ENCODE measurements around the gene ZNF3. TPM values are rescaled to one million over a fixed set of nuclear protein-coding genes. Genes with fewer than 3 reads are reported as not detected.

Gene ZNF3
- total and polyA plus RNA-seq, 9 of the 15 experiments (the other 6 are each of a cell fraction or from before 2014, with no cell fraction given) = 30.0 to 64.9 (median 51.5) TPM

GRCh38 chr7:100074841-100075240 lies 6.7 kb downstream of the ZNF3 start:
- Histone ChIP-seq H3K27ac (ENCODE audit: extremely low read depth, low read depth, low read length) (no peak overlapping the region), H3K9ac (ENCODE audit: insufficient read depth in 1 of 2, low read depth in 2 of 2, low read length in 2 of 2) (no peak overlapping the region), H3K4me2 (ENCODE audit: insufficient read depth, low read length) (no peak overlapping the region), H3K27me3 (ENCODE audit: control insufficient read depth in 2 of 2, insufficient read depth in 2 of 2, low read length in 2 of 2) (no peaks in the 10 kb centered on the region), H3K4me3 (no peak overlapping the region), H3K79me2 (ENCODE audit: control insufficient read depth, insufficient read depth, low read length) (peaks cover 32% of the 10 kb centered on the region), H3K9me1 (ENCODE audit: control insufficient read depth, insufficient read depth, low read length) (peaks cover 4% of the 10 kb centered on the region), H3K9me3 (replicated peaks; ENCODE audit: control insufficient read depth, insufficient read depth, low read depth, low read length) (peaks cover 55% of the 10 kb centered on the region), H3K36me3 (ENCODE audit: control insufficient read depth, insufficient read depth, low read length) (peaks cover 98% of the 10 kb centered on the region), H4K20me1 (replicated peaks; ENCODE audit: control insufficient read depth, insufficient read depth, low read length) (no peaks in the 10 kb centered on the region), H2AFZ (ENCODE audit: low read depth, low read length) (no peak overlapping the region), H3K4me1 (replicated peaks in 1 of 2; ENCODE audit: control insufficient read depth in 2 of 2, insufficient read depth in 2 of 2, low read length in 2 of 2) (peaks cover 0 to 2% of the 10 kb centered on the region in 2 experiments; a peak in 2 of 5 replicates)
- BruUV-seq (replicated peaks) = no TSS peak
- WGBS (ENCODE audit: insufficient coverage, low coverage, missing lambda C conversion rate) = 94% methylated on average over 7 of the region's 7 CpGs
- FAIRE-seq (no peak), ATAC-seq (no peak), DNase-seq (ENCODE audit: extremely low read depth in 1 of 4, low spot score in 3 of 4) (no peak)
- in situ Hi-C loops (cut with MboI) = no loop called here
- intact Hi-C loops (cut with micrococcal nuclease) = no loop called here
- POLR2A ChIA-PET = interaction anchor here (0.8 to 5.3 kb wide), 4 partner anchors 8 to 14 kb away, joined by 3 to 32 read pairs (median 6); partner anchors contain the start of gene COPS6
- CTCF ChIA-PET (ENCODE audit: low intra/inter-chr PET ratio) = no interaction called here
- TF ChIP-seq CTBP1 (IDR thresholded peaks at IDR 0.05; ENCODE audit: borderline replicate concordance) (no peak), ZNF316 (IDR thresholded peaks at IDR 0.05) (peak; percentile 91), ELF1 (tag; IDR thresholded peaks at IDR 0.05) (no peak), ATF2 (CRISPR knock-in tag; IDR thresholded peaks at IDR 0.05) (no peak), ZKSCAN3 (CRISPR knock-in tag; IDR thresholded peaks at IDR 0.05) (no peak), CREB3L1 (IDR thresholded peaks at IDR 0.05; ENCODE audit: borderline replicate concordance, low read depth) (no peak), MAFK (IDR thresholded peaks at IDR 0.05; ENCODE audit: low read length) (peak; percentile 48; the same call in 1 of the 2 replicates), MAFF (IDR thresholded peaks at IDR 0.05; ENCODE audit: low read length) (peak; percentile 56; the same call in 1 of the 2 replicates), ZNF324 (CRISPR knock-in tag; IDR thresholded peaks at IDR 0.05) (no peak), XRCC3 (IDR thresholded peaks at IDR 0.05) (no peak), TAF7 (tag; IDR thresholded peaks at IDR 0.05) (no peak), ZBTB26 (CRISPR knock-in tag; IDR thresholded peaks at IDR 0.05) (no peak), GABPA (tag; conservative IDR thresholded peaks at IDR 0.05; ENCODE audit: low read depth) (no peak), MAFG (tag; conservative IDR thresholded peaks at IDR 0.05) (peak; percentile 80), ASH1L (IDR thresholded peaks at IDR 0.05; ENCODE audit: borderline replicate concordance, low read depth, partially characterized antibody) (no peak), BMI1 (IDR thresholded peaks at IDR 0.05; ENCODE audit: low read length) (no peak), TOE1 (IDR thresholded peaks at IDR 0.05; ENCODE audit: borderline replicate concordance) (no peak), TOE1 (CRISPR knock-in tag; IDR thresholded peaks at IDR 0.05; ENCODE audit: borderline replicate concordance, low read depth) (no peak), C11orf30 (IDR thresholded peaks at IDR 0.05; ENCODE audit: low read depth) (peak; percentile 71)
